Heart left ventricle (tissue), 16 donors: ENCODE data around the gene CACNA1F. TPM values are rescaled to one million over a fixed set of nuclear protein-coding genes. Genes with fewer than 3 reads are reported as not detected.

Experiments
- ATAC-seq, 4 donors: fragments of 200-7000 bp; cut with Tn5 transposase; one replicate each; pipeline ENCODE4 v1.9.1; 2020 to 2022; ENCODE audit warnings: moderate library complexity in 4 of 4, mild to moderate bottlenecking in 3 of 4, moderate number of reproducible peaks in 1 of 4
- DNase-seq, 5 donors: peaks; one replicate each; pipeline ENCODE4 v3.0.0-alpha.2; 2020
- H3K27ac ChIP-seq, 12 donors: fragments of 200-600 bp; sonication (generic) in 4 of 12; one replicate each; pipeline versions ENCODE4 v1.5.0 to v1.8.0; 2016 to 2022; ENCODE audit warnings: mild to moderate bottlenecking in 2 of 12
- H3K27me3 ChIP-seq, 9 donors: fragments of 200-600 bp; sonication (generic) in 2 of 9; one replicate each; pipeline versions ENCODE4 v1.5.1 to v1.8.0; 2016 to 2022; ENCODE audit warnings: mild to moderate bottlenecking in 3 of 9
- H3K36me3 ChIP-seq, 9 donors: fragments of 200-600 bp; sonication (generic) in 2 of 9; one replicate each; pipeline versions ENCODE4 v1.5.0 to v1.8.0; 2018 to 2022; ENCODE audit warnings: mild to moderate bottlenecking in 2 of 9
- H3K4me1 ChIP-seq, 12 donors: fragments of 200-600 bp; sonication (generic) in 4 of 12; one replicate each; pipeline versions ENCODE4 v1.5.0 to v1.8.0; 2016 to 2022; ENCODE audit warnings: mild to moderate bottlenecking in 3 of 12
- H3K4me3 ChIP-seq, 12 donors: fragments of 200-600 bp; sonication (generic) in 4 of 12; one replicate each; pipeline versions ENCODE4 v1.5.0 to v1.8.0; 2017 to 2022; ENCODE audit warnings: mild to moderate bottlenecking in 9 of 12, moderate library complexity in 4 of 12
- H3K9me3 ChIP-seq, 12 donors: fragments of 200-600 bp; sonication (generic) in 4 of 12; one replicate each; pipeline versions ENCODE4 v1.5.0 to v1.8.0; 2016 to 2022; ENCODE audit warnings: mild to moderate bottlenecking in 1 of 12
- CTCF ChIP-seq, 12 donors: fragments of 200-600 bp; sonication (generic) in 4 of 12; IDR thresholded peaks; one replicate each; pipeline versions ENCODE4 v1.5.0 to v1.8.0; 2018 to 2022; ENCODE audit warnings: antibody characterized with exemption in 12 of 12, mild to moderate bottlenecking in 5 of 12
- POLR2A ChIP-seq, 2 donors: fragments of 450-650 bp; IDR thresholded peaks; one replicate each; pipeline ENCODE4 v1.6.1; 2017; ENCODE audit warnings: antibody characterized with exemption in 2 of 2, mild to moderate bottlenecking in 2 of 2, moderate library complexity in 2 of 2
- WGBS, 4 donors: extraction: QIAGEN DNeasy Blood & Tissue Kit in 2 of 4; methylation state at CpG; one replicate each; pipeline versions ENCODE4 v1.1.5 to v1.1.7; 2013 to 2018; 5-methylcytosine and 5-hydroxymethylcytosine counted together
- intact Hi-C, 10 donors: fragments of 100-400 bp; cut with DNase I; formaldehyde crosslinking; loops; one replicate each; pipeline versions ENCODE4 v1.11.1 to v1.14.2; 2022
- polyA plus RNA-seq, 2 donors: library from polyadenylated mRNA; stranded (reverse); fragments of 200-250 nt; gene quantifications; one replicate each; pipeline ENCODE4 v1.2.3, GENCODE V29; 2013
- total RNA-seq, 9 donors: library from RNA; depleted of rRNA in 2 of 9; stranded (reverse); fragments of >200 nt in 2 of 9; fragmentation: NEBNext Ultra II Directional in 3 of 9; extraction: Animal tissue kit (Norgen Biotek cat#: 25700) in 3 of 9; gene quantifications; one replicate each; pipeline versions ENCODE4 v1.1.0 to v1.2.4, GENCODE V29; 2016 to 2023
- donor health status: ischemic (EF 13 %, LVEDD 7.1; RV severe dilation, severe dysfunction).
- donor health status: healthy with polysubstance abuse.
- donor health status: DM: no; HTN: yes; CAD: no.
- donor health status: DM: no; HTN: no; CAD: no.
- donor health status: ischemic (EF 25% LVEDD 6.9; RV normal size, moderate dysfunction).
- donor health status: ischemic (EF 25% LVEDD 5.7; RV mildly dilated, moderate dysfunction).
- donor health status: healthy.
- donor health status: DM: yes; HTN: yes; CAD: no.
- donor health status: ischemic (EF 35%, LVEDD 5.7; RV mildly dilated, moderate dysfunction).
- donor health status: nonischemic (EF 11% LVEDD 7.7; RV severe dilation, severe dysfunction).
- donor health status: DM: yes; HTN: yes; CAD: no.
- donor health status: PGD.
- donor health status: ischemic (EF 29% LVEDD 5.4; RV normal size, mild dysfunction).
- donor health status: nonischemic (EF 23%, LVEDD 6.1; RV moderate dilation, normal function).

Gene CACNA1F
- total and polyA plus RNA-seq, 11 donors = 0.04 to 0.37 (median 0.07) TPM; not detected in 3

- no peaks in the 10 kb centered on the region for H3K9me3 ChIP-seq
- ATAC-seq = peak; percentile 72 to 77 (median 76)
- peak overlapping the region in 10 of 12 donors; percentile 27 to 61 (median 52) for H3K4me3 ChIP-seq
- peak; percentile 49 to 86 (median 75) for TF ChIP-seq CTCF (IDR thresholded peaks at IDR 0.05)
- TF ChIP-seq POLR2A (IDR thresholded peaks at IDR 0.05) = peak in 1 of 2 donors; percentile 70
- H3K4me1 ChIP-seq = peaks cover 0 to 23% (median 4%) of the 10 kb centered on the region in 12 donors
- no peaks in the 10 kb centered on the region for H3K36me3 ChIP-seq
- DNase-seq = peak; percentile 87 to 93 (median 92)
- intact Hi-C loops = no loop called here
- 1 to 62% (median 30%) methylated on average over 38 to 69 of the region's 69 CpGs for WGBS, 4 donors
- peak overlapping the region; percentile 83 to 99 (median 91) for H3K27ac ChIP-seq
- no peaks in the 10 kb centered on the region for H3K27me3 ChIP-seq
Measured at GRCh38 chrX:49163555-49164419, 69.4 kb downstream of the CACNA1F start.

- H3K9me3 ChIP-seq = no peaks in the 10 kb centered on the region
- H3K36me3 ChIP-seq = no peaks in the 10 kb centered on the region
- intact Hi-C loops = no loop called here
- WGBS, 4 donors = 67 to 92% (median 76%) methylated on average over 5 to 28 of the region's 28 CpGs
- H3K27me3 ChIP-seq = no peaks in the 10 kb centered on the region
- no peak for DNase-seq
- H3K4me1 ChIP-seq = peaks cover 0 to 17% (median 2%) of the 10 kb centered on the region in 12 donors
- H3K4me3 ChIP-seq = peak within 1 kb of the TSS in 10 of 12 donors; percentile 27 to 61 (median 52)
- ATAC-seq = no peak
- H3K27ac ChIP-seq = peak within 1 kb of the TSS; percentile 83 to 99 (median 91)
- TF ChIP-seq CTCF (IDR thresholded peaks at IDR 0.05) (no peak), POLR2A (IDR thresholded peaks at IDR 0.05) (no peak)
Measured at GRCh38 chrX:49162620-49163019, 70.5 kb downstream of the CACNA1F start, which contains the start of gene MAGIX. Gene MAGIX (plus strand): TSS chrX:49162758. CDS start chrX:49162890, 132 bp downstream.

GRCh38 chrX:49161632-49162031, 71.5 kb downstream of the CACNA1F start:
- Histone ChIP-seq H3K36me3 (no peaks in the 10 kb centered on the region), H3K27ac (no peak overlapping the region), H3K4me1 (peaks cover 0 to 8% (median 0%) of the 10 kb centered on the region in 12 donors), H3K4me3 (no peak overlapping the region), H3K27me3 (no peaks in the 10 kb centered on the region), H3K9me3 (no peaks in the 10 kb centered on the region)
- 76 to 97% (median 92%) methylated on average over 5 of the region's 5 CpGs for WGBS, 4 donors
- DNase-seq (no peak), ATAC-seq (no peak)
- TF ChIP-seq CTCF (IDR thresholded peaks at IDR 0.05) (no peak), POLR2A (IDR thresholded peaks at IDR 0.05) (no peak)
- intact Hi-C loops = no loop called here

GRCh38 chrX:49160908-49161307, 72.2 kb downstream of the CACNA1F start:
- H3K36me3 ChIP-seq = no peaks in the 10 kb centered on the region
- ATAC-seq (no peak), DNase-seq (no peak)
- peaks cover 0 to 10% (median 0%) of the 10 kb centered on the region in 12 donors for H3K4me1 ChIP-seq
- H3K27ac ChIP-seq = no peak overlapping the region
- 84 to 100% (median 93%) methylated on average over 2 of the region's 2 CpGs for WGBS, 4 donors
- H3K27me3 ChIP-seq = no peaks in the 10 kb centered on the region
- TF ChIP-seq POLR2A (IDR thresholded peaks at IDR 0.05) = no peak
- no peak for TF ChIP-seq CTCF (IDR thresholded peaks at IDR 0.05)
- no peaks in the 10 kb centered on the region for H3K9me3 ChIP-seq
- H3K4me3 ChIP-seq = no peak overlapping the region
- intact Hi-C loops = no loop called here
